Measurements from ENCODE around the gene SPEM3.

DNA sequence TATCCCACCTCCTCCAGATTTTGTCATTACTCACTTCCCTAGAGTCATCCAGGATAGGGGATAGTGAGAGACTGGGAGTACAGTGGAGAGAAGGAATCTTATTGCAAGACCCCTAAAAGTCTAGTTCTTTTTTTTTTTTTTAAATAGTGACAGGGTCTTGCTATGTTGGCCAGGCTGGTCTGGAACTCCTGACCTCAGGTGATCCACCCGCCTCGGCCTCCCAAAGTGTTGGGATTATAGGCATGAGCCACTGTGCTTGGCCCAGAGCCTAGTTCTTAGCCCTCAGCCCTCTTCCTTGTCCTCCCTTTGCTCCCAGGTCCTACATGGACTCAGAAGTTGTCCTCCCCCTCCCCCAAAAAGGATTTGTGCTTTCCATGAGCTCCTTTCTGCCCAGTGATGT, 13.5 kb downstream of the SPEM3 start:
- TF ChIP-seq SUZ12 (IDR thresholded peaks at IDR 0.05; ENCODE audit: extremely low read depth, insufficient read depth, insufficient read length) (no peak), ZNF274 (IDR thresholded peaks at IDR 0.05; ENCODE audit: low read depth, low read length) (no peak), YY1 (IDR thresholded peaks at IDR 0.05; ENCODE audit: insufficient read depth, insufficient read length) (no peak)

All from NT2/D1 (cell line).